ENCODE measurements around the gene EIF2B4. TPM values are rescaled to one million over a fixed set of nuclear protein-coding genes. Genes with fewer than 3 reads are reported as not detected.
A peak's percentile ranks its signal among the peaks of the same experiment; 100 is the strongest.

The EIF2B4 gene
- total and polyA plus RNA-seq, 2 of the 13 experiments (the other 11 are each of a cell fraction or from before 2014, with no cell fraction given): 91.5 to 96.4 TPM

DNA sequence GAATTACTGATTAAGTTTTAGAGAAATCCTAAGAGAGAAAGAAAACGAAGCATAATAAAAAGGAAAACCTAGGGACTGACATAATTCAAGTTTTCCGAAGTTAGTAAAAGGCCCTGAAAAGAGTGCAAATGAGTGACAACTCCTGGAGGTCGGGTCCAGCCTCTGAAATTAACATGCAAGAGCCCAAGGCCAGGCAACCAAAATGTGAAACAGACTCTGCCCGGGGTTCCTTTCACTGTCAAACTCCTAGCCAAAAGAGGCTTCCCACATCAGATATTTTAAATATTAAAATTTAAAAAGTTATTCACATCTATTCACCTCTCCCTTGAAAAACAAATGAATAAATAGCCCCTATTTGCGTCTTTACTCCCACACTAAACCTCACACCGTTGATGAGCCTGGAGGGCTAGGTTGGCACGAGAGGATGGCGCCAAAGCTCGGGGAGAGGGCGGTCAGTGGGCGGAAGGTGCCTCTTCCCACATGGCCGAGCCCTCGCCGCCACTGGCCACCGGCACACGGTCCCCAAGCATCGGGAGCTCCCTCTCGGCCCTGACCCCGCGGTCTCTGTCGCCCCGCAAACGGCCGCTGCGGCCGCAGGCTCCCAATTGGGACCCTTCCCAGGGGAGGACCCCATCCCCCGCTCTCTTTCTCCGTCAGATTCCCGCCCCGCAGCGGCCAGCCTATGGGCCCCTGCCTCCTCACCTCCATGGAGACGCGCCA, 38.6 kb upstream of the EIF2B4 start (continued):
- no peak for TF ChIP-seq ARID3A (IDR thresholded peaks at IDR 0.05; ENCODE audit: low read depth, low read length)
- 0 out of 2 replicates have a peak, but pooled peaks have one; percentile 25 for TF ChIP-seq ZNF572 (CRISPR knock-in tag; IDR thresholded peaks at IDR 0.05)
- TF ChIP-seq RFXAP (CRISPR knock-in tag; IDR thresholded peaks at IDR 0.05; ENCODE audit: borderline replicate concordance): no peak
- TF ChIP-seq, protein P1, sequence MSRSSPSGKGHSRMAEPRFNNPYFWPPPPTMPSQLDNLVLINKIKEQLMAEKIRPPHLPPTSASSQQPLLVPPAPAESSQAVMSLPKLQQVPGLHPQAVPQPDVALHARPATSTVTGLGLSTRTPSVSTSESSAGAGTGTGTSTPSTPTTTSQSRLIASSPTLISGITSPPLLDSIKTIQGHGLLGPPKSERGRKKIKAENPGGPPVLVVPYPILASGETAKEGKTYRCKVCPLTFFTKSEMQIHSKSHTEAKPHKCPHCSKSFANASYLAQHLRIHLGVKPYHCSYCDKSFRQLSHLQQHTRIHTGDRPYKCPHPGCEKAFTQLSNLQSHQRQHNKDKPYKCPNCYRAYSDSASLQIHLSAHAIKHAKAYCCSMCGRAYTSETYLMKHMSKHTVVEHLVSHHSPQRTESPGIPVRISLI (CRISPR knock-in tag; IDR thresholded peaks at IDR 0.05; ENCODE audit: borderline replicate concordance): no peak
- TF ChIP-seq NBN (conservative IDR thresholded peaks at IDR 0.05): no peak
- TF ChIP-seq ZNF230 (CRISPR knock-in tag; IDR thresholded peaks at IDR 0.05): no peak
- no peak for TF ChIP-seq ZHX2 (IDR thresholded peaks at IDR 0.05; ENCODE audit: low read depth)
- no peak for TF ChIP-seq ZHX2 (CRISPR knock-in tag; IDR thresholded peaks at IDR 0.05; ENCODE audit: borderline replicate concordance)
- TF ChIP-seq PHB2 (IDR thresholded peaks at IDR 0.05; ENCODE audit: partially characterized antibody): no peak
- no peak for TF ChIP-seq ZNF136 (CRISPR knock-in tag; IDR thresholded peaks at IDR 0.05; ENCODE audit: low read depth)
- peak; percentile 36; the same call in 1 of the 2 replicates for TF ChIP-seq ZNF839 (CRISPR knock-in tag; IDR thresholded peaks at IDR 0.05; ENCODE audit: borderline replicate concordance)
- no peak for TF ChIP-seq ZNF713 (CRISPR knock-in tag; IDR thresholded peaks at IDR 0.05)
- no peak for TF ChIP-seq TMF1 (CRISPR knock-in tag; IDR thresholded peaks at IDR 0.05; ENCODE audit: low read depth)
- TF ChIP-seq ZNF33B (CRISPR knock-in tag; IDR thresholded peaks at IDR 0.05): no peak
- no peak for TF ChIP-seq ZNF232 (CRISPR knock-in tag; IDR thresholded peaks at IDR 0.05; ENCODE audit: borderline replicate concordance)
- no peak for TF ChIP-seq ZNF891 (CRISPR knock-in tag; IDR thresholded peaks at IDR 0.05)
- TF ChIP-seq JUN (CRISPR knock-in tag; IDR thresholded peaks at IDR 0.05): no peak
- TF ChIP-seq ZNF781 (CRISPR knock-in tag; IDR thresholded peaks at IDR 0.05; ENCODE audit: borderline replicate concordance, not compliant biosample characterization): peak; percentile 58
- TF ChIP-seq JUND (CRISPR knock-in tag; IDR thresholded peaks at IDR 0.05): no peak
- 0 out of 2 replicates have a peak, but pooled peaks have one; percentile 62 for TF ChIP-seq GFI1 (CRISPR knock-in tag; IDR thresholded peaks at IDR 0.05; ENCODE audit: borderline replicate concordance)
- TF ChIP-seq ATF7 (IDR thresholded peaks at IDR 0.05): no peak
- no peak for TF ChIP-seq ATF7 (CRISPR knock-in tag; IDR thresholded peaks at IDR 0.05)
- no peak for TF ChIP-seq ZBTB8A (CRISPR knock-in tag; IDR thresholded peaks at IDR 0.05; ENCODE audit: borderline replicate concordance, low read depth)
